RWPE2 (cell line): ENCODE measurements around the gene ZFP91.
A peak's percentile ranks its signal among the peaks of the same experiment; 100 is the strongest.

Experiments
- ATAC-seq: fragments of 200-7000 bp; cut with Tn5 transposase; 3 replicates; pipeline ENCODE4 v1.9.1; 2021; ENCODE audit warnings: low read depth
- DNase-seq: peaks from one replicate; pipeline ENCODE4 v3.0.0-alpha.2; 2020; ENCODE audit warnings: low spot score
- H3K27ac ChIP-seq: fragments of 450-650 bp; 2 replicates; pipeline ENCODE4 v1.5.1; 2017; ENCODE audit warnings: mild to moderate bottlenecking; ENCODE audit not compliant: poor library complexity, severe bottlenecking
- H3K27me3 ChIP-seq: fragments of 250-450 bp; sonication (Bioruptor Pico); 2 replicates; pipeline ENCODE4 v1.5.1; 2021; ENCODE audit warnings: mild to moderate bottlenecking, moderate library complexity; ENCODE audit not compliant: insufficient read depth, poor library complexity, severe bottlenecking
- H3K36me3 ChIP-seq: fragments of 250-450 bp; sonication (Bioruptor Pico); 2 replicates; pipeline ENCODE4 v1.5.1; 2020; ENCODE audit warnings: low read depth, mild to moderate bottlenecking, moderate library complexity
- H3K4me1 ChIP-seq: fragments of 250-450 bp; sonication (Bioruptor Pico); 2 replicates; pipeline ENCODE4 v1.5.1; 2021; ENCODE audit warnings: mild to moderate bottlenecking, moderate library complexity; ENCODE audit not compliant: insufficient read depth, poor library complexity, severe bottlenecking
- H3K4me3 ChIP-seq: fragments of 250-450 bp; sonication (Bioruptor Pico); 2 replicates; pipeline ENCODE4 v1.5.1; 2021; ENCODE audit warnings: mild to moderate bottlenecking, moderate library complexity; ENCODE audit not compliant: severe bottlenecking
- H3K9me3 ChIP-seq: fragments of 250-450 bp; sonication (Bioruptor Pico); 2 replicates; pipeline ENCODE4 v1.5.1; 2021; ENCODE audit warnings: mild to moderate bottlenecking, moderate library complexity; ENCODE audit not compliant: severe bottlenecking
- CTCF ChIP-seq: fragments of 450-650 bp; IDR thresholded peaks from one replicate; pipeline ENCODE4 v1.5.1; 2017; ENCODE audit warnings: mild to moderate bottlenecking, moderate library complexity; ENCODE audit not compliant: poor library complexity, severe bottlenecking

ZFP91 gene

GRCh38 chr11:58609723-58610122 lies 30.9 kb downstream of the ZFP91 start:
- H3K4me3 ChIP-seq, result no peak overlapping the region
- ATAC-seq (no peak), DNase-seq (no peak)
- H3K9me3 ChIP-seq, result no peaks in the 10 kb centered on the region
- peaks cover 68% of the 10 kb centered on the region for H3K36me3 ChIP-seq
- TF ChIP-seq CTCF, result no peak
- peaks cover 4% of the 10 kb centered on the region for H3K4me1 ChIP-seq
- H3K27ac ChIP-seq, result no peak overlapping the region
- H3K27me3 ChIP-seq, result no peaks in the 10 kb centered on the region

- no peak for ATAC-seq
- TF ChIP-seq CTCF, result no peak
- Histone ChIP-seq H3K27ac (no peak overlapping the region), H3K36me3 (peaks cover 94% of the 10 kb centered on the region), H3K4me3 (no peak overlapping the region), H3K27me3 (no peaks in the 10 kb centered on the region), H3K4me1 (no peaks in the 10 kb centered on the region), H3K9me3 (no peaks in the 10 kb centered on the region)
- no peak for DNase-seq
Measured at GRCh38 chr11:58613228-58613627, 34.4 kb downstream of the ZFP91 start.

GRCh38 chr11:58615559-58615958 lies 36.7 kb downstream of the ZFP91 start:
- Histone ChIP-seq H3K4me3 (no peak overlapping the region), H3K27me3 (no peaks in the 10 kb centered on the region), H3K9me3 (no peaks in the 10 kb centered on the region), H3K36me3 (peaks cover 100% of the 10 kb centered on the region), H3K4me1 (no peaks in the 10 kb centered on the region), H3K27ac (no peak overlapping the region)
- no peak for DNase-seq
- TF ChIP-seq CTCF, result no peak
- no peak for ATAC-seq

- Histone ChIP-seq H3K27ac (no peak overlapping the region), H3K9me3 (no peaks in the 10 kb centered on the region), H3K36me3 (peaks cover 99% of the 10 kb centered on the region), H3K4me1 (no peaks in the 10 kb centered on the region), H3K4me3 (no peak overlapping the region), H3K27me3 (no peaks in the 10 kb centered on the region)
- no peak for TF ChIP-seq CTCF
- DNase-seq, result no peak
- ATAC-seq, result peak; percentile 66
Measured at GRCh38 chr11:58616594-58616993, 37.7 kb downstream of the ZFP91 start.

GRCh38 chr11:58617976-58618557 lies 39.2 kb downstream of the ZFP91 start:
- Histone ChIP-seq H3K4me1 (no peaks in the 10 kb centered on the region), H3K27me3 (no peaks in the 10 kb centered on the region), H3K27ac (no peak overlapping the region), H3K4me3 (no peak overlapping the region), H3K36me3 (peaks cover 98% of the 10 kb centered on the region), H3K9me3 (no peaks in the 10 kb centered on the region)
- no peak for DNase-seq
- TF ChIP-seq CTCF, result no peak
- ATAC-seq, result no peak; the same call in 2 of the 3 replicates
